HL-60 (cell line): ENCODE data around the gene PDSS2.

Experiments
- DNase-seq, 2 experiments: peaks; one replicate each; pipeline ENCODE4 v3.0.0-alpha.2; 2010 to 2020; ENCODE audit warnings: low read depth in 1 of 2, low spot score in 1 of 2
- H3K27ac ChIP-seq: fragments of 250-450 bp; sonication (Bioruptor Pico); replicated peaks from 2 replicates; pipeline ENCODE4 v1.5.1; 2020; ENCODE audit warnings: mild to moderate bottlenecking, moderate library complexity
- H3K27me3 ChIP-seq: fragments of 250-450 bp; sonication (Bioruptor Pico); 2 replicates; pipeline ENCODE4 v1.5.1; 2021; ENCODE audit warnings: mild to moderate bottlenecking, moderate library complexity; ENCODE audit not compliant: insufficient read depth, poor library complexity, severe bottlenecking
- H3K4me3 ChIP-seq: replicated peaks from 2 replicates; pipeline ENCODE4 v1.5.1; 2011; ENCODE audit warnings: mild to moderate bottlenecking, control low read depth, low read length; ENCODE audit not compliant: insufficient read depth
- GABPA ChIP-seq: IDR thresholded peaks from 2 replicates; pipeline ENCODE4 v1.6.1; 2012; ENCODE audit warnings: low read depth
- POLR2AphosphoS5 ChIP-seq: IDR thresholded peaks from 2 replicates; pipeline ENCODE4 v1.6.1; 2012; ENCODE audit warnings: low read depth
- REST ChIP-seq: IDR thresholded peaks from 2 replicates; pipeline ENCODE4 v1.6.1; 2012; ENCODE audit warnings: low read depth; ENCODE audit not compliant: insufficient replicate concordance
- SPI1 ChIP-seq: IDR thresholded peaks from 2 replicates; pipeline ENCODE4 v1.6.1; 2012; ENCODE audit warnings: low read depth, mild to moderate bottlenecking, borderline replicate concordance
- TF ChIP-seq, protein P1 (sequence below): IDR thresholded peaks from one replicate; pipeline ENCODE4 v1.5.1; 2011; ENCODE audit warnings: low read length, control low read depth, inconsistent platforms; ENCODE audit not compliant: insufficient read depth

The PDSS2 gene

DNA sequence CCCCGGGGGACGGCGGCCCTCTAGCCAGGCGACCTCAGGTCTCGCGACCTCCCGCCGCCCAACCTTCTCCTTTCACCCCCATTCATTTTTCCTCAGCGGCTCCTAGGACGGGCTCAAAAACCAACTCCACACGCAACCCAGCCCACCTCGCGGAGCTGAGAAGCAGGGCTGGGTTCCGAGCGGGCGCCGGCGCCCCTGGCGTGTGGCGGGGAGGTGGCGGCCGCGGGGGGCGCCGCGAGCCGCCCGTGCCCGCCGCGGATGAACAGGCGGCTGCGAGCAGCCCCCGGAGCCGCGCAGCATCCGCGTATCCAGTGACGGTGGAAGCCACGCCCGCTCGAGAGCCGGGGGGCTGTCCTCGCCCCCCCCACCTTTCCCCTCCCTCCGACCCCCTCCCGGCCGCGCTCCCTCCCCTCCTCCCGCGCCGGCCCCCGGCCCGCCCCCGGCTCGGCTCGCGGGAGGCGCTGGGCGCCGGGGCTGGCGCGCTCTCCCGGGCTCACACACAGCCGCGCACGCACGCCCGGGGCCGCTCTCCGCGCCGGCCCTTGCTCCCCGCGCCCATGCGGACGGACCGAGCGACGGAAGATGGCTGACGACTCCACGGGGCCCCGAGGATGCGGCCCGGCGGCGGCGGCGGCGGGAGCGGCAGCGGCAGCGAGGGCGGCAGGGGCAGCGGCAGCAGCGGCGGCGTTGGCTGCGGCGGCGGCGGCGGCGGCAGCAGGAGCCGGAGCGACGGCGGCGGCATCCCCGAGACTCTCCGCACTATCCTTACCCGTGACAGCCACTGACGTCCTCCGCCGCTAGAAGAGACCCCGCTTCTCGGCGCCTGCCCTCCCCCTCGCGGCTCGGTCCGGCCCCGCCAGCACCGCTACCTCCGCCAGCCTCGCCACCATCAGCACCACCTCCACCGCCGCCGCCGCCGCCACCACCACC, 30.5 kb upstream of the PDSS2 start, which contains the start of gene SOBP:
Gene SOBP (plus strand): TSS at position 482 of the 930 bp plus-strand sequence. CDS start 500 bp downstream, outside the sequence.
- Histone ChIP-seq H3K4me3 (peak within 1 kb of the TSS; percentile 90), H3K27me3 (peaks cover 70% of the 10 kb centered on the region), H3K27ac (no peak within 1 kb of the TSS)
- no peak for DNase-seq
- TF ChIP-seq POLR2AphosphoS5 (no peak), GABPA (no peak)

GRCh38 chr6:107488875-107489635, 29.7 kb upstream of the PDSS2 start:
- peaks cover 74% of the 10 kb centered on the region for H3K27me3 ChIP-seq
- DNase-seq: peak in 1 of 2 experiments; percentile 9
- TF ChIP-seq POLR2AphosphoS5 (no peak), SPI1 (no peak), GABPA (no peak)
- TF ChIP-seq, protein P1, sequence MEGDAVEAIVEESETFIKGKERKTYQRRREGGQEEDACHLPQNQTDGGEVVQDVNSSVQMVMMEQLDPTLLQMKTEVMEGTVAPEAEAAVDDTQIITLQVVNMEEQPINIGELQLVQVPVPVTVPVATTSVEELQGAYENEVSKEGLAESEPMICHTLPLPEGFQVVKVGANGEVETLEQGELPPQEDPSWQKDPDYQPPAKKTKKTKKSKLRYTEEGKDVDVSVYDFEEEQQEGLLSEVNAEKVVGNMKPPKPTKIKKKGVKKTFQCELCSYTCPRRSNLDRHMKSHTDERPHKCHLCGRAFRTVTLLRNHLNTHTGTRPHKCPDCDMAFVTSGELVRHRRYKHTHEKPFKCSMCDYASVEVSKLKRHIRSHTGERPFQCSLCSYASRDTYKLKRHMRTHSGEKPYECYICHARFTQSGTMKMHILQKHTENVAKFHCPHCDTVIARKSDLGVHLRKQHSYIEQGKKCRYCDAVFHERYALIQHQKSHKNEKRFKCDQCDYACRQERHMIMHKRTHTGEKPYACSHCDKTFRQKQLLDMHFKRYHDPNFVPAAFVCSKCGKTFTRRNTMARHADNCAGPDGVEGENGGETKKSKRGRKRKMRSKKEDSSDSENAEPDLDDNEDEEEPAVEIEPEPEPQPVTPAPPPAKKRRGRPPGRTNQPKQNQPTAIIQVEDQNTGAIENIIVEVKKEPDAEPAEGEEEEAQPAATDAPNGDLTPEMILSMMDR: no peak
- no peak overlapping the region for H3K27ac ChIP-seq
- peak overlapping the region; percentile 90 for H3K4me3 ChIP-seq

DNA sequence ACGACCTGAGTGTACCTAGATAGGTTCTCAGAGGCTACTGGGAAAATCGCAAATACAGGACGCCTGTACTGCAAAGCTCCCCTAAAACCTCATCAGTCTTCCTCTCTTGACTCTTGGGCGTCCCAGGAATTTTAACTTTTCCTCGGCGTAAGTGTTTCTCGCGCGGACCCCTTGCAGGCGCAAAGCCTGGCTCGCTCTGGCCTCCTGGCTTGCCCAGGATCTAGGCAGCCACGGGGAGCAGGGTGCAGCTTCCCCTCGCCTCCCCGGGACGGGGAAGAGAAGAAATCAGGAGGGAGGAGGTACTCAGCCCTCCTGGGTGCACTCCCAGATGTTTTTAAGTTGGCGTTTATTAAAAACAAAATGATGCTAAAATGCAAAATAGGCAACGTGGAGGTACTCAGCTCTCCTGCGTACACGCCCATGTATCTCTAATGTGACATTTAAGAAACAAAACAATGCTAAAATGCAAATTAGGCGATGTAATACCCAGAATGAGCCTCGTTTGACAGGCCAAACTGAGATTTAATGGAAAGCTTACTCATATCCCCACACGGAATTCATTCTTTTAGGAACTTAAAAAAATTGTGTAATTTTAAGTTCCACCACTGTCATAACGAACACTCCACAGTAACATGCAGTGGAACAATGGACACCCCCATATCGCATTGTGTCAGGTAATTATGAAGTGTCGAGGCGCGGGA, 29.0 kb upstream of the PDSS2 start:
- TF ChIP-seq, protein P1: no peak
- TF ChIP-seq REST (no peak), POLR2AphosphoS5 (no peak), GABPA (no peak), SPI1 (no peak)
- no peak for DNase-seq
- no peak overlapping the region for H3K27ac ChIP-seq
- peaks cover 72% of the 10 kb centered on the region for H3K27me3 ChIP-seq
- peak overlapping the region; percentile 90 for H3K4me3 ChIP-seq

GRCh38 chr6:107485157-107485556, 25.8 kb upstream of the PDSS2 start:
- Histone ChIP-seq H3K27me3 (peaks cover 43% of the 10 kb centered on the region), H3K4me3 (no peak overlapping the region), H3K27ac (no peak overlapping the region)
- no peak for TF ChIP-seq SPI1
- no peak for TF ChIP-seq GABPA
- no peak for TF ChIP-seq POLR2AphosphoS5
- TF ChIP-seq, protein P1: no peak
- TF ChIP-seq REST: no peak
- DNase-seq: no peak
